ENCODE measurements around the gene FAAP100. TPM values are rescaled to one million over a fixed set of nuclear protein-coding genes. Genes with fewer than 3 reads are reported as not detected.

FAAP100 gene
- polyA plus RNA-seq, 1 of the 3 experiments (the other 2 are of a cell fraction), result 18.9 TPM

DNA sequence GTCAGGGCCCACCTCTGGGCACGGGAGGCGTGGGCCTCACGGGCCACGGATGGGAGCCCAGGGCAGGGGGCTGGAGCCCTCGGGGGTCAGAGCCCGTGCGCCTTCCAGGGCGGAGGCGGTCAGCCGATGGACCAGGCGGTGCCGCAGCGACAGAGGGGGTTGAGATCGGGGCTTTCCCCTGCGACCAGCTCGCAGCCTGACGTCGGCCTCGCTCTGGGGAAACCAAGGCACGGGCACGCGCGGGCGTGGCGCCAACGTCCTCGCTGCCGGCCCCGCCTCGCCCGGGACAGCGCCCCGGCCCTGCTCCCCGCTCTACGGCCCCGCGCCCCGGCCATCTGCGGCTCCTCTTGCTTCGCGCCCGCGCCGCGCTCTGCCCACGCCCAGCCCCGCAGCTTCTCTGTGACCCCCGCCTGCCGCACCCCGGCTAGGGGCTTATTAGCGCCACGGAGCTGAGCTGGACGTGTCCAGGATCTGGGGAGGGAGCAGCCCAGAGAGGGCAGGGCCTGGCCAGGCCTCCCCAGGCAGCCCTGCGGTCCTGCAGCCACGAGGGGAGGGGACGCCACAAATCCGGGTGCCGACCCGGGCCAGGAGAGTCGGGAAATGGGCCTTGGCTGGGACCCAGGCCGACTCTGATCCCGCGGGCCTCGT, 53.1 kb downstream of the FAAP100 start:
- no peaks in the 10 kb centered on the region for H3K27me3 ChIP-seq (ENCODE audit: insufficient read depth)
- no peaks in the 10 kb centered on the region for H3K9me3 ChIP-seq
- no peak overlapping the region for H2AFZ ChIP-seq (ENCODE audit: low read depth)
- no peak overlapping the region for H3K27ac ChIP-seq (ENCODE audit: low read depth in 2 of 2, low read length in 1 of 2)
- no peak overlapping the region for H3K4me3 ChIP-seq (ENCODE audit: low read depth in 2 of 2, low read length in 1 of 2)
- H3F3A ChIP-seq (replicated peaks; ENCODE audit: insufficient read depth), result peaks cover 3% of the 10 kb centered on the region
- H3K79me2 ChIP-seq (ENCODE audit: insufficient read depth), result no peaks in the 10 kb centered on the region
- no peaks in the 10 kb centered on the region for H3K36me3 ChIP-seq (replicated peaks in 1 of 2; ENCODE audit: control insufficient read depth in 1 of 2, insufficient read depth in 2 of 2, low read length in 1 of 2)
- WGBS (ENCODE audit: low lambda C conversion rate), result 93% methylated on average over 52 of the region's 64 CpGs
- H4K20me1 ChIP-seq (ENCODE audit: insufficient read depth), result no peaks in the 10 kb centered on the region
- no peak for TF ChIP-seq EP300 (IDR thresholded peaks at IDR 0.05; ENCODE audit: borderline replicate concordance in 1 of 2, low read depth in 1 of 2, low read length in 1 of 2)
- no peak for TF ChIP-seq RCOR1 (IDR thresholded peaks at IDR 0.05; ENCODE audit: low read length)
- no peak for TF ChIP-seq TEAD4 (IDR thresholded peaks at IDR 0.05; ENCODE audit: borderline replicate concordance, insufficient read depth)
- TF ChIP-seq CHD2 (IDR thresholded peaks at IDR 0.05; ENCODE audit: low read length, partially characterized antibody), result no peak
- TF ChIP-seq TAF1 (IDR thresholded peaks at IDR 0.05; ENCODE audit: borderline replicate concordance, low read depth, low read length), result no peak
- TF ChIP-seq ELF1 (IDR thresholded peaks at IDR 0.05), result no peak
- TF ChIP-seq FOSL2 (IDR thresholded peaks at IDR 0.05; ENCODE audit: borderline replicate concordance, low read depth), result no peak
- TF ChIP-seq RFX5 (IDR thresholded peaks at IDR 0.05; ENCODE audit: low read length), result no peak
- TF ChIP-seq, protein P1, sequence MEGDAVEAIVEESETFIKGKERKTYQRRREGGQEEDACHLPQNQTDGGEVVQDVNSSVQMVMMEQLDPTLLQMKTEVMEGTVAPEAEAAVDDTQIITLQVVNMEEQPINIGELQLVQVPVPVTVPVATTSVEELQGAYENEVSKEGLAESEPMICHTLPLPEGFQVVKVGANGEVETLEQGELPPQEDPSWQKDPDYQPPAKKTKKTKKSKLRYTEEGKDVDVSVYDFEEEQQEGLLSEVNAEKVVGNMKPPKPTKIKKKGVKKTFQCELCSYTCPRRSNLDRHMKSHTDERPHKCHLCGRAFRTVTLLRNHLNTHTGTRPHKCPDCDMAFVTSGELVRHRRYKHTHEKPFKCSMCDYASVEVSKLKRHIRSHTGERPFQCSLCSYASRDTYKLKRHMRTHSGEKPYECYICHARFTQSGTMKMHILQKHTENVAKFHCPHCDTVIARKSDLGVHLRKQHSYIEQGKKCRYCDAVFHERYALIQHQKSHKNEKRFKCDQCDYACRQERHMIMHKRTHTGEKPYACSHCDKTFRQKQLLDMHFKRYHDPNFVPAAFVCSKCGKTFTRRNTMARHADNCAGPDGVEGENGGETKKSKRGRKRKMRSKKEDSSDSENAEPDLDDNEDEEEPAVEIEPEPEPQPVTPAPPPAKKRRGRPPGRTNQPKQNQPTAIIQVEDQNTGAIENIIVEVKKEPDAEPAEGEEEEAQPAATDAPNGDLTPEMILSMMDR (IDR thresholded peaks at IDR 0.05), result no peak
- no peak for TF ChIP-seq EZH2phosphoT487 (IDR thresholded peaks at IDR 0.05; ENCODE audit: borderline replicate concordance, low read depth)
- no peak for TF ChIP-seq JUND (IDR thresholded peaks at IDR 0.05)
- no peak for TF ChIP-seq SIN3A (IDR thresholded peaks at IDR 0.05; ENCODE audit: borderline replicate concordance, low read depth, low read length)
- TF ChIP-seq, protein P2, sequence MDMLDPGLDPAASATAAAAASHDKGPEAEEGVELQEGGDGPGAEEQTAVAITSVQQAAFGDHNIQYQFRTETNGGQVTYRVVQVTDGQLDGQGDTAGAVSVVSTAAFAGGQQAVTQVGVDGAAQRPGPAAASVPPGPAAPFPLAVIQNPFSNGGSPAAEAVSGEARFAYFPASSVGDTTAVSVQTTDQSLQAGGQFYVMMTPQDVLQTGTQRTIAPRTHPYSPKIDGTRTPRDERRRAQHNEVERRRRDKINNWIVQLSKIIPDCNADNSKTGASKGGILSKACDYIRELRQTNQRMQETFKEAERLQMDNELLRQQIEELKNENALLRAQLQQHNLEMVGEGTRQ (IDR thresholded peaks at IDR 0.05; ENCODE audit: borderline replicate concordance, low read depth, low read length), result no peak
- TF ChIP-seq MEF2A (IDR thresholded peaks at IDR 0.05; ENCODE audit: borderline replicate concordance, low read depth), result no peak
- no peak for TF ChIP-seq FOXM1 (IDR thresholded peaks at IDR 0.05; ENCODE audit: low read depth)
- TF ChIP-seq, protein P3, sequence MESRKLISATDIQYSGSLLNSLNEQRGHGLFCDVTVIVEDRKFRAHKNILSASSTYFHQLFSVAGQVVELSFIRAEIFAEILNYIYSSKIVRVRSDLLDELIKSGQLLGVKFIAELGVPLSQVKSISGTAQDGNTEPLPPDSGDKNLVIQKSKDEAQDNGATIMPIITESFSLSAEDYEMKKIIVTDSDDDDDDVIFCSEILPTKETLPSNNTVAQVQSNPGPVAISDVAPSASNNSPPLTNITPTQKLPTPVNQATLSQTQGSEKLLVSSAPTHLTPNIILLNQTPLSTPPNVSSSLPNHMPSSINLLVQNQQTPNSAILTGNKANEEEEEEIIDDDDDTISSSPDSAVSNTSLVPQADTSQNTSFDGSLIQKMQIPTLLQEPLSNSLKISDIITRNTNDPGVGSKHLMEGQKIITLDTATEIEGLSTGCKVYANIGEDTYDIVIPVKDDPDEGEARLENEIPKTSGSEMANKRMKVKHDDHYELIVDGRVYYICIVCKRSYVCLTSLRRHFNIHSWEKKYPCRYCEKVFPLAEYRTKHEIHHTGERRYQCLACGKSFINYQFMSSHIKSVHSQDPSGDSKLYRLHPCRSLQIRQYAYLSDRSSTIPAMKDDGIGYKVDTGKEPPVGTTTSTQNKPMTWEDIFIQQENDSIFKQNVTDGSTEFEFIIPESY (IDR thresholded peaks at IDR 0.05; ENCODE audit: borderline replicate concordance, low read depth), result no peak
- no peak overlapping the region for H3K4me2 ChIP-seq
- no peak for DNase-seq
- no peak overlapping the region for H3K9ac ChIP-seq
- no peaks in the 10 kb centered on the region for H3K9me2 ChIP-seq
- peaks cover 0 to 7% of the 10 kb centered on the region in 2 experiments; a peak in 1 of 4 replicates for H3K4me1 ChIP-seq (ENCODE audit: control insufficient read depth in 1 of 2, insufficient read depth in 2 of 2, low read depth in 1 of 2, low read length in 1 of 2)
- CTCF ChIA-PET, result interaction anchor here (1.0 to 1.9 kb wide), 3 partner anchors 10 to 39 kb away, joined by 4 to 5 read pairs (median 4); no protein-coding TSS in a partner anchor
- POLR2A ChIA-PET, result interaction anchor here (0.6 to 2.6 kb wide), 3 partner anchors 10 to 103 kb away, joined by 3 to 11 read pairs (median 4); partner anchors contain the start of gene ACTG1
